Panc1 (cell line): Measurements from ENCODE around the gene TTF2. TPM values are rescaled to one million over a fixed set of nuclear protein-coding genes. Genes with fewer than 3 reads are reported as not detected.

Experiments used
- ATAC-seq: fragments of 200-7000 bp; cut with Tn5 transposase; 2 replicates; pipeline ENCODE4 v1.9.1; 2020; ENCODE audit warnings: mild to moderate bottlenecking, moderate library complexity
- BruUV-seq: library from RNA; stranded (reverse); fragments of 400-500 nt; replicated peaks from 2 replicates; lab custom pipeline; 2021; lab: Mats Ljungman, UMichigan
- CTCF ChIA-PET: fragments of 300-600 bp; sonication (Branson Sonifier 250); formaldehyde crosslinking; loops from one replicate; lab custom pipeline; 2022; ENCODE audit warnings: antibody characterized with exemption; lab: Charles Lee
- POLR2A ChIA-PET: fragments of 300-600 bp; sonication (Branson Sonifier 250); formaldehyde crosslinking; loops from one replicate; lab custom pipeline; 2022; ENCODE audit warnings: antibody characterized with exemption; lab: Charles Lee
- DNase-seq: peaks from one replicate; pipeline ENCODE4 v3.0.0-alpha.2; 2010; ENCODE audit warnings: low read depth, low spot score
- H3K27ac ChIP-seq: 2 replicates; pipeline ENCODE4 v1.5.1; 2011; ENCODE audit warnings: mild to moderate bottlenecking, low read length, inconsistent platforms
- H3K27me3 ChIP-seq: fragments of 200-500 bp; sonication (Bioruptor generic); 2 replicates; pipeline ENCODE4 v1.6.0; 2014; ENCODE audit warnings: low read length, inconsistent platforms; ENCODE audit not compliant: control insufficient read depth, insufficient read depth
- H3K36me3 ChIP-seq: fragments of 200-500 bp; sonication (Bioruptor generic); 2 replicates; pipeline ENCODE4 v1.5.1; 2014; ENCODE audit warnings: inconsistent platforms, mild to moderate bottlenecking, low read length, moderate library complexity; ENCODE audit not compliant: control insufficient read depth, insufficient read depth
- H3K4me1 ChIP-seq: 2 replicates; pipeline ENCODE4 v1.5.1; 2011; ENCODE audit warnings: inconsistent platforms, mild to moderate bottlenecking, low read length, moderate library complexity; ENCODE audit not compliant: control insufficient read depth, insufficient read depth
- H3K4me3 ChIP-seq, 2 experiments: 2 replicates each; pipeline ENCODE4 v1.5.1; 2011 to 2012; ENCODE audit warnings: low read depth in 2 of 2, low read length in 2 of 2, mild to moderate bottlenecking in 2 of 2, inconsistent platforms in 1 of 2, moderate library complexity in 1 of 2
- H3K9me3 ChIP-seq: fragments of 200-500 bp; sonication (Bioruptor generic); 2 replicates; pipeline ENCODE4 v1.5.1; 2014; ENCODE audit warnings: low read depth, mild to moderate bottlenecking, inconsistent platforms, low read length, moderate library complexity; ENCODE audit not compliant: control insufficient read depth, insufficient read depth
- CTCF ChIP-seq: fragments of 450-650 bp; IDR thresholded peaks from 2 replicates; pipeline ENCODE4 v1.5.1; 2017; ENCODE audit warnings: mild to moderate bottlenecking
- POLR2AphosphoS5 ChIP-seq: IDR thresholded peaks from 2 replicates; pipeline ENCODE4 v1.6.1; 2012; ENCODE audit warnings: mild to moderate bottlenecking, low read depth, low read length, moderate library complexity
- REST ChIP-seq, 2 experiments: IDR thresholded peaks; 2 replicates each; pipeline ENCODE4 v1.6.1; 2011 to 2012; ENCODE audit warnings: low read depth in 2 of 2, control low read depth in 1 of 2, low read length in 1 of 2, mild to moderate bottlenecking in 1 of 2, moderate library complexity in 1 of 2; ENCODE audit not compliant: insufficient read depth in 1 of 2
- SIN3A ChIP-seq: IDR thresholded peaks from 2 replicates; pipeline ENCODE4 v1.6.1; 2012; ENCODE audit warnings: low read depth, mild to moderate bottlenecking, low read length, moderate library complexity, borderline replicate concordance; ENCODE audit not compliant: insufficient read depth
- TCF7L2 ChIP-seq: IDR thresholded peaks from 2 replicates; pipeline ENCODE4 v1.6.1; 2011; ENCODE audit warnings: mild to moderate bottlenecking, low read depth, low read length, inconsistent platforms
- in situ Hi-C: cut with HindIII; loops from 2 replicates; pipeline ENCODE4 v1.10.0; 2016; ENCODE audit warnings: low sequenced_read_pairs, low pct_unique_long_range_greater_than_20kb
- intact Hi-C: fragments of 100-400 bp; cut with micrococcal nuclease; formaldehyde crosslinking; loops from one replicate; pipeline ENCODE4 v1.10.0; 2022; ENCODE audit not compliant: unreplicated experiment
- total RNA-seq: library from RNA; stranded (reverse); gene quantifications from one replicate; pipeline ENCODE4 v1.2.1, GENCODE V29; 2021; ENCODE audit not compliant: unreplicated experiment

TTF2 gene
- total RNA-seq, 1 experiment from 2014 or later = 32.7 TPM

- Histone ChIP-seq H3K9me3 (no peaks in the 10 kb centered on the region), H3K27me3 (peaks cover 2% of the 10 kb centered on the region; the same call in 1 of the 2 replicates), H3K4me3 (no peak overlapping the region), H3K27ac (no peak overlapping the region), H3K36me3 (no peaks in the 10 kb centered on the region), H3K4me1 (no peaks in the 10 kb centered on the region)
- in situ Hi-C loops (no loop called here), intact Hi-C loops (loop anchor here (5.0 kb wide), 1 partner anchor 158 kb away; no protein-coding TSS in a partner anchor)
- CTCF ChIA-PET = no interaction called here
- no TSS peak for BruUV-seq
- DNase-seq = no peak
- POLR2A ChIA-PET = no interaction called here
- TF ChIP-seq POLR2AphosphoS5 = no peak
- no peak for TF ChIP-seq REST (IDR thresholded peaks at IDR 0.05; ENCODE audit: insufficient read depth in 1 of 2, low read depth in 2 of 2, low read length in 1 of 2)
- no peak for TF ChIP-seq SIN3A
- TF ChIP-seq CTCF = no peak
- no peak for TF ChIP-seq TCF7L2
- ATAC-seq = no peak
Observed at GRCh38 chr1:117124661-117125060, 64.5 kb downstream of the TTF2 start.

GRCh38 chr1:117127795-117128194 lies 67.7 kb downstream of the TTF2 start:
- intact Hi-C loops (loop anchor here (5.0 kb wide), 1 partner anchor 155 kb away; no protein-coding TSS in a partner anchor), in situ Hi-C loops (no loop called here)
- no peaks in the 10 kb centered on the region for H3K9me3 ChIP-seq
- H3K36me3 ChIP-seq = no peaks in the 10 kb centered on the region
- no peak overlapping the region for H3K4me3 ChIP-seq
- BruUV-seq = no TSS peak
- no peaks in the 10 kb centered on the region for H3K4me1 ChIP-seq
- ChIA-PET CTCF (no interaction called here), POLR2A (no interaction called here)
- H3K27me3 ChIP-seq = peaks cover 2% of the 10 kb centered on the region; the same call in 1 of the 2 replicates
- no peak overlapping the region for H3K27ac ChIP-seq
- TF ChIP-seq REST (IDR thresholded peaks at IDR 0.05; ENCODE audit: insufficient read depth in 1 of 2, low read depth in 2 of 2, low read length in 1 of 2) (no peak), POLR2AphosphoS5 (no peak), TCF7L2 (no peak), CTCF (no peak), SIN3A (no peak)
- no peak for ATAC-seq
- no peak for DNase-seq
